Liver (tissue), 9 donors: ENCODE results near the gene NLGN1. TPM values are rescaled to one million over a fixed set of nuclear protein-coding genes. Genes with fewer than 3 reads are reported as not detected.

ENCODE experiments used
- DNase-seq: peaks from one replicate; pipeline ENCODE4 v3.0.0-alpha.2; 2017; ENCODE audit warnings: low spot score
- H3K27ac ChIP-seq, 2 donors: one replicate each; pipeline ENCODE4 v1.7.0; 2013; ENCODE audit warnings: inconsistent platforms in 2 of 2, low read length in 2 of 2, control low read depth in 1 of 2, low read depth in 1 of 2, mild to moderate bottlenecking in 1 of 2
- H3K27me3 ChIP-seq, 4 donors: one replicate each; pipeline versions ENCODE4 v1.6.1 to v1.7.0; 2013; ENCODE audit warnings: low read length in 3 of 4, inconsistent platforms in 1 of 4, mild to moderate bottlenecking in 1 of 4, moderate library complexity in 1 of 4; ENCODE audit not compliant: control insufficient read depth in 4 of 4, insufficient read depth in 4 of 4
- H3K36me3 ChIP-seq, 4 donors: one replicate each; pipeline versions ENCODE4 v1.6.1 to v1.7.0; 2013; ENCODE audit warnings: low read length in 3 of 4, mild to moderate bottlenecking in 3 of 4, low read depth in 1 of 4, moderate library complexity in 1 of 4; ENCODE audit not compliant: control insufficient read depth in 4 of 4, insufficient read depth in 3 of 4
- H3K4me1 ChIP-seq, 4 donors: one replicate each; pipeline versions ENCODE4 v1.6.1 to v1.7.0; 2013; ENCODE audit warnings: low read length in 3 of 4, mild to moderate bottlenecking in 3 of 4, moderate library complexity in 1 of 4; ENCODE audit not compliant: control insufficient read depth in 4 of 4, insufficient read depth in 4 of 4
- H3K4me3 ChIP-seq, 3 donors: one replicate each; pipeline versions ENCODE4 v1.6.1 to v1.7.0; 2013; ENCODE audit warnings: low read length in 3 of 3, control low read depth in 1 of 3, low read depth in 1 of 3, mild to moderate bottlenecking in 1 of 3
- H3K9ac ChIP-seq, 2 donors: one replicate each; pipeline ENCODE4 v1.7.0; 2013; ENCODE audit warnings: low read length in 2 of 2, mild to moderate bottlenecking in 2 of 2, moderate library complexity in 2 of 2, control low read depth in 1 of 2, low read depth in 1 of 2
- H3K9me3 ChIP-seq, 4 donors: one replicate each; pipeline versions ENCODE4 v1.6.1 to v1.7.0; 2013; ENCODE audit warnings: low read length in 3 of 4; ENCODE audit not compliant: control insufficient read depth in 4 of 4
- CTCF ChIP-seq: fragments of 150-350 bp; IDR thresholded peaks from 2 replicates; pipeline ENCODE4 v1.5.1; 2017; ENCODE audit warnings: improper control_type of control experiment, low read depth, low read length; ENCODE audit not compliant: missing input control
- EGR1 ChIP-seq, 2 donors: IDR thresholded peaks; 2 replicates each; pipeline ENCODE4 v1.6.1; 2016 to 2018; ENCODE audit warnings: antibody characterized with exemption in 2 of 2, low read depth in 2 of 2
- FOXA1 ChIP-seq: IDR thresholded peaks from 2 replicates; pipeline ENCODE4 v1.6.1; 2016; ENCODE audit warnings: antibody characterized with exemption
- FOXA2 ChIP-seq: IDR thresholded peaks from 2 replicates; pipeline ENCODE4 v1.6.1; 2016; ENCODE audit warnings: antibody characterized with exemption
- GABPA ChIP-seq, 2 donors: IDR thresholded peaks in 1 of 2; conservative IDR thresholded peaks in 1 of 2; 2 replicates each; pipeline ENCODE4 v1.6.1; 2016; ENCODE audit warnings: antibody characterized with exemption in 2 of 2, mild to moderate bottlenecking in 1 of 2, moderate library complexity in 1 of 2
- HNF4A ChIP-seq, 2 donors: conservative IDR thresholded peaks; 2 replicates each; pipeline ENCODE4 v1.6.1; 2016; ENCODE audit warnings: antibody characterized with exemption in 2 of 2, mild to moderate bottlenecking in 2 of 2
- HNF4G ChIP-seq: IDR thresholded peaks from 2 replicates; pipeline ENCODE4 v1.6.1; 2016; ENCODE audit warnings: antibody characterized with exemption
- JUND ChIP-seq, 2 donors: IDR thresholded peaks; 2 replicates each; pipeline ENCODE4 v1.6.1; 2016; ENCODE audit warnings: antibody characterized with exemption in 2 of 2
- NR2F2 ChIP-seq: IDR thresholded peaks from 2 replicates; pipeline ENCODE4 v1.6.1; 2016; ENCODE audit warnings: antibody characterized with exemption
- RAD21 ChIP-seq, 2 donors: IDR thresholded peaks; 2 replicates each; pipeline ENCODE4 v1.6.1; 2016; ENCODE audit warnings: antibody characterized with exemption in 2 of 2, mild to moderate bottlenecking in 2 of 2
- REST ChIP-seq: IDR thresholded peaks from 2 replicates; pipeline ENCODE4 v1.6.1; 2016; ENCODE audit warnings: antibody characterized with exemption, mild to moderate bottlenecking
- RXRA ChIP-seq, 2 donors: IDR thresholded peaks; 2 replicates each; pipeline ENCODE4 v1.6.1; 2017 to 2018; ENCODE audit warnings: antibody characterized with exemption in 2 of 2, mild to moderate bottlenecking in 1 of 2
- SP1 ChIP-seq: IDR thresholded peaks from 2 replicates; pipeline ENCODE4 v1.6.1; 2018; ENCODE audit warnings: antibody characterized with exemption, mild to moderate bottlenecking
- TAF1 ChIP-seq: conservative IDR thresholded peaks from 2 replicates; pipeline ENCODE4 v1.6.1; 2016; ENCODE audit warnings: antibody characterized with exemption, mild to moderate bottlenecking
- YY1 ChIP-seq: IDR thresholded peaks from 2 replicates; pipeline ENCODE4 v1.6.1; 2016; ENCODE audit warnings: antibody characterized with exemption, mild to moderate bottlenecking
- ZBTB33 ChIP-seq: IDR thresholded peaks from 2 replicates; pipeline ENCODE4 v1.6.1; 2016; ENCODE audit warnings: antibody characterized with exemption
- WGBS: extraction: QIAGEN DNeasy Blood & Tissue Kit; methylation state at CpG from one replicate; pipeline ENCODE4 v1.1.7; 2013; 5-methylcytosine and 5-hydroxymethylcytosine counted together
- polyA plus RNA-seq, 2 donors: library from polyadenylated mRNA; stranded (reverse) in 1 of 2; unstranded in 1 of 2; fragments of 200-250 nt in 1 of 2; fragments of >200 nt in 1 of 2; fragmentation: Nextera tagmentation in 1 of 2; extraction: Ambion mirVana in 1 of 2; gene quantifications; one replicate each; pipeline versions ENCODE4 v1.2.1 to v1.2.3, GENCODE V29; 2013 to 2015
- total RNA-seq, 2 donors: library from RNA; depleted of rRNA; stranded (reverse); fragments of >200 nt; gene quantifications; one replicate each; pipeline ENCODE4 v1.2.3, GENCODE V29; 2014
- TF ChIP-seq, protein P1 (sequence below): IDR thresholded peaks from 2 replicates; pipeline ENCODE4 v1.6.1; 2016; ENCODE audit warnings: antibody characterized with exemption
- TF ChIP-seq, protein P2 (sequence below): IDR thresholded peaks from 2 replicates; pipeline ENCODE4 v1.6.1; 2016; ENCODE audit warnings: antibody characterized with exemption
- donor health status: healthy.
- donor health status: healthy.
- donor health status: healthy.
- donor health status: healthy.
- donor health status: healthy.

Gene NLGN1
- total and polyA plus RNA-seq, 4 donors = 0.02 to 0.67 (median 0.37) TPM; not detected in 1

DNA sequence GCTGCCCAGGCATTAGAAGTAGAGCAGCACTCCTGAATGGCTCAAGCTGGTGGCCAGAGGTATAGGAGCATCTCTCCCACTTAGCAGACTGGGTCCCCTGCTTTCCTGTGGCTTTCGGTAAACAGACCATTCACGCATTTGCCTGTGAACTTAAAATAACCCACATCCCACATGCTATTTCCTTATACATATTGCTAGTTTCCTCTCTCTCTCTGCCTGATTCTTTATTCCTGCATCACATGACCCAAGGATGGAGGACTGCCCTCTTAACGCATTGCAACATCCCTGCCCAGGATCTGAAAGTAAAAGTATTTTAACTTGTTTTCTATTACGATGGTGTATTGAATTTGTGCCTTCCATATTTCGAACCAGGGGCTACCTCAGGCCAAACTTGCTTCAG is 43.4 kb upstream of the NLGN1 start:
- Histone ChIP-seq H3K4me1 (no peaks in the 10 kb centered on the region), H3K9me3 (no peaks in the 10 kb centered on the region), H3K27me3 (no peaks in the 10 kb centered on the region), H3K4me3 (no peak overlapping the region), H3K36me3 (no peaks in the 10 kb centered on the region), H3K9ac (no peak overlapping the region), H3K27ac (no peak overlapping the region)
- 63% methylated on average over 5 of the region's 5 CpGs for WGBS
- DNase-seq = no peak
- TF ChIP-seq ZBTB33 (no peak), FOXA2 (no peak), RXRA (IDR thresholded peaks at IDR 0.05) (no peak), NR2F2 (no peak), FOXA1 (no peak), SP1 (no peak), EGR1 (IDR thresholded peaks at IDR 0.05; ENCODE audit: low read depth in 2 of 2) (no peak), CTCF (no peak), TAF1 (no peak)
- TF ChIP-seq, protein P1, sequence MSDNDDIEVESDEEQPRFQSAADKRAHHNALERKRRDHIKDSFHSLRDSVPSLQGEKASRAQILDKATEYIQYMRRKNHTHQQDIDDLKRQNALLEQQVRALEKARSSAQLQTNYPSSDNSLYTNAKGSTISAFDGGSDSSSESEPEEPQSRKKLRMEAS = no peak

DNA sequence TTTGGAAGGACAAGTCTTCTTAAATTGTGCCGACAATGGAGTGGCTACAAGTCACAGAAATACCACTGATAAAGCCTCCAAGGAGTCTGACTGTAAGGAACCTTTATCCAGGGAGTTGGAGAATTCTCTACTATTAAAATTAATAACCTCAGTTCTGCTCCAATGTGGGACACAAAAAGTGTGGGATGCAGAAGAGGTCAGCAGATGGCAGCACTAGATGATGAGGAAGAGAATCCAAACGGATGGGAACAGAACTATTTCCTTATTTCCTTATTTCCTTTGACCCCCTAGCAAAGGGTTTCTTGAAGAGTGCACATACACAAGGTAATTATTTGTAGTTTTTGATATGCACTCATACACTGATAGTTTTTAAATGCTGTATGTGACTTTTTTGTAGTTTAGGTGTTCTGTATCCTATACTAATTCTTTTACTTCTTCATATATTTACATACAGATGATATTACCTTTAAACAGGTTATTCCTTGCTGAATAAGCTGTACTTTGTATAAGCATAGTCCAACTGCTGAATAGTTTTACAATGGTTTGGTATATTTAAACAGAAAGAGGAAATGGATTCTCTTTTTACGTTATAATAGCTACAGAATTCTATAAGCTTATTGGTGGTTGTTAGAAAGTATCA is 25.6 kb upstream of the NLGN1 start:
- H3K9ac ChIP-seq = no peak overlapping the region
- no peaks in the 10 kb centered on the region for H3K36me3 ChIP-seq
- H3K27ac ChIP-seq = no peak overlapping the region
- no peaks in the 10 kb centered on the region for H3K4me1 ChIP-seq
- H3K4me3 ChIP-seq = no peak overlapping the region
- TF ChIP-seq RAD21 (IDR thresholded peaks at IDR 0.05) (peak; percentile 56 to 66), REST (no peak), CTCF (peak; percentile 36), FOXA1 (no peak), NR2F2 (no peak), ZBTB33 (no peak), JUND (IDR thresholded peaks at IDR 0.05) (no peak), FOXA2 (no peak), TAF1 (no peak), YY1 (no peak), HNF4G (no peak), HNF4A (conservative IDR thresholded peaks at IDR 0.05) (no peak), RXRA (IDR thresholded peaks at IDR 0.05) (no peak), GABPA (IDR thresholded peaks at IDR 0.05 in 1 of 2, conservative IDR thresholded peaks at IDR 0.05 in 1 of 2) (no peak), EGR1 (IDR thresholded peaks at IDR 0.05; ENCODE audit: low read depth in 2 of 2) (no peak), SP1 (no peak)
- TF ChIP-seq, protein P1 = no peak
- TF ChIP-seq, protein P2, sequence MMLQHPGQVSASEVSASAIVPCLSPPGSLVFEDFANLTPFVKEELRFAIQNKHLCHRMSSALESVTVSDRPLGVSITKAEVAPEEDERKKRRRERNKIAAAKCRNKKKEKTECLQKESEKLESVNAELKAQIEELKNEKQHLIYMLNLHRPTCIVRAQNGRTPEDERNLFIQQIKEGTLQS = no peak
- H3K9me3 ChIP-seq = no peaks in the 10 kb centered on the region
- no peak for DNase-seq
- H3K27me3 ChIP-seq = peaks cover 0 to 3% (median 0%) of the 10 kb centered on the region in 4 donors
- WGBS = 37% methylated on average over 3 of the region's 3 CpGs
